ENCODE measurements around the gene BSDC1.
"Not testable (repeated sequence)": the region's sequence is repeated elsewhere in the genome, so short reads cannot be mapped to it uniquely, and the experiment has no call there.

BSDC1 gene

DNA sequence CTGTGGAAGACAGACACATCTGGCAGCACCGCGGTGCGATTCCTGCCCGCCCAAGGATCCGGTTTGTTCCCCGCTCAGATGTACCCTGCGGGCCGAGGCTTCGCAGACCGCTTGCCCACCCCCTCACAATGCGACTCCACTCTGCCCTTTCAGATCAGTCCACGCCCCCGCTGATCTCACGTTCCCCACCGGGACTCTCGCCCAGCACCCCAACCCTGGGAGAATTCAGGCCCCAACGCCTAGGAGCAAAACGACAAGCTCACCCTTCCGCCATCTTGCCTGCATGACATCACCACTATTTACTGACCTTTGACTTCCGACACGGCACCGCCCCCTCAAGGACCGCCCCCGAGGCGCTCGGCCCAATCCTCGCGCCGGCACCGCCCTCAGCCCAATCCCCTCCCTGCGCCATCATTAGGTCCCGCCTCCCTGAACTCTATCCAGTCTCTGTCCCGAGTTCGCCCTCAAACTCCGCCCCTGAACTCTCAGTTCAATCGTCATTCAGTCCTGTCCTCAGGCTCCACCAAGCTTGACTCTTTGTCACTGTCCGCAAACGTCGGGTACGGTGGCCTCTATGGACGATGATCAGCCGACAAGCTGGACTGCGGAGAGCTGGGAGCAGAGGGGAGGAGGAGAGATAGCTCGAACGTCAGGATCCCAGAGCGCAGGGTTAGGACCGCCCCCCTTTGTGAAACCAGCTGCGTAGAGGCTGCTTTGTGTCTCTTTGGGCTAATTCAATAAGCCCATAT is at the start of gene BSDC1:
BSDC1 (minus strand) TSS at position 301 of the 749 bp plus-strand sequence; CDS start at position 274, 27 bp downstream.
- DNase-seq (ENCODE audit: low read depth in 2 of 2), result peak; percentile 97 to 98

DNA sequence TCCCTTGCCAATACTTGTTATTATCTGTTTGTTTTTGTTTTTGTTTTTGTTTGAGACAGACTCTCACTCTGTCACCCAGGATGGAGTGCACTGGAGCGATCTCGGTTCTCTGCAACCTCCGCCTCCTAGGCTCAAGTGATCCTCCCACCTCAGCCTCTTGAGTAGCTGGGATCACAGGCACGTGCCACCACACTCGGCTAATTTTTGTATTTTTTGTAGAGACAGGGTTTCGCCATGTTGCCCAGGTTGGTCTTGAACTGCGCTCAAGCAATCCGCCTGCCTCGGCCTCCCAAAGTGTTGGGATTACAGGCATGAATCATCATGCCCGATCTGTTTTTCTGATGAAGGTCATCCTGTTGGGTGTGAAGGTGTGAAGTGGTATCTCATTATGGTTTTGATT is 47.2 kb upstream of the BSDC1 start:
- not testable (repeated sequence) for DNase-seq (ENCODE audit: low read depth in 2 of 2)

GRCh38 chr1:32438777-32439176 is 44.5 kb upstream of the BSDC1 start:
- DNase-seq (ENCODE audit: low read depth in 2 of 2), result not testable (repeated sequence)

DNA sequence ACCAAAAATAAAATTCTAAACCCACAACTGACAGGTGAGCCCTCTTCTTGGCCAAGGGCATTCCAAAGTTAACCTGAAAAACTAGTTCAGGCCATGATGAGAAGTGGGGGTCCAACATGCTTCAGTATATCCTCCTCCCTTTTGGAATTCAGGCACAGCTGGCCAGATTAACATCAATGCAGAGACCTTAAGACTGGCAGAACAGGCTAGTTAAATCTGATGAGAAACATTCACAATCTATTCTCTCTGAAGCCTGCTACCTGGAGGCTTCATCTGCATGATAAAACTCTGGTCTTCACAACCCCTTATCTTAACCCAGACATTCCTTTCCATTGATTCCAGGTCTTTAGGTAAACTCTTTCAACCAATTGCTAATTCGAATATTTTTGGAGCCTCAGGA is 43.9 kb upstream of the BSDC1 start:
- DNase-seq (ENCODE audit: low read depth in 2 of 2), result no peak

DNA sequence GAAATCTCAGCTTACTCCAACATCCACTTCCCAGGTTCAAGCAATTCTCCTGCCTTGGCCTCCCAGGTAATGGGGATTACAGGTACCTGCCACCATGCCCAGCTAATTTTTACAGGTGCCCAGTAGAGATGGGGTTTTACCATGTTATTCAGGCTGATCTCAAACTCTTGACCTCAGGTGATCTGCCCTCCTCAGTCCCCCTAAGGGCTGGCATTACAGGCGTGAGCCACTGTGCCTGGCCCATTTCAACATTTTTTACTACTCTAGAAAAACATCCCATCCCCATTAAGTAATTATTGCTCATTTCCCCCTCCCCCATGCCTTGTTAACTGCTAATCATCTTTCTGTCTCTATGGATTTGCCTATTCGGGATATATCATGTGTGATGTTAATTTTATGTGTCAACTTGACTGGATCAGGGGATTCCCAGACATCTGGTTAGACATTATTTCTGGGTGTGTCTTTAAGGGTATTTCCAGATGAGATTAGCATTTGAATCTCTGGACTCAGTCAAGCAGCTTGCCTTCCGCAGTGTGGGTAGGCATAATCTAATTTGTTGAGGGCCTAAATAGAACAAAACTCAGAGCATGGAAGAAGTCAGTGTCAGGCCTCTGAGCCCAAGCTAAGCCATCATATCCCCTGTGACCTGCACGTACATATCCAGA is 37.6 kb upstream of the BSDC1 start:
- no peak for DNase-seq (ENCODE audit: low read depth in 2 of 2)

GRCh38 chr1:32427264-32427963 is 33.2 kb upstream of the BSDC1 start:
- no peak for DNase-seq (ENCODE audit: low read depth in 2 of 2)

GRCh38 chr1:32426489-32427255 is 32.4 kb upstream of the BSDC1 start:
- no peak for DNase-seq (ENCODE audit: low read depth in 2 of 2)

GRCh38 chr1:32421775-32422174 is 27.5 kb upstream of the BSDC1 start:
- no peak for DNase-seq (ENCODE audit: low read depth in 2 of 2)

DNA sequence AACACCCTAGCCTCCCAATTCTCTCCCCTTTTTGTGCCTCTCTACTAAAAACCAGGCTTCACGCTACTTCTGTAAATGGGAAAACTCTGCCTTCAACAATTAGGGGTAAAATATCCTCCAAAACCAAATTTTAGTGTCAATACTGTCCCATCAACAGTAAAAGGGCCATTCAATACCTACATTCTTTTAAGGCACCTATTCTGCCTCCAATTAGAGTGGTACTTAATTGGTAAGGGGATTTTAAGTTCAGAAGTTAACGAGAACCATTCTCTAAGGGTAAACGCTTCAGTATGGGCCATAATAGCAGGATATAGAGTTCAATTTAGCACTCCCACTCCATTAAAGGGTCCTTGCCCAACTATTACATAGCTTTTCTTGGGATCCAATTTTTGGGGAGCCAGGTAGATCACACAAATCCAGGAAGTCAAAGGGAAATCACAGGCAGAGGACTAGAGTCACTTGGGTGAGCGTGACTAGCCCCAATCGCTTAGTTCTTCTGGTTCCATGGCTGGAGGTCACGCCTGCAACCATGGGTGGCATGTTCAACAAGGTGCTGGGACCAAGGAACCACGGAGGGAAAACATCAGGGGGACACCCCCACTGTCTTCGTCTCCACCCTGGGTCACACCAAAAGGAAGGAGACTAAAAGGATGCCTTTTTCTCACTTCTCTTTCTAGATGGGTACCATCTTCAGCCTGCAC is 20.1 kb upstream of the BSDC1 start:
- DNase-seq (ENCODE audit: low read depth in 2 of 2), result no peak

DNA sequence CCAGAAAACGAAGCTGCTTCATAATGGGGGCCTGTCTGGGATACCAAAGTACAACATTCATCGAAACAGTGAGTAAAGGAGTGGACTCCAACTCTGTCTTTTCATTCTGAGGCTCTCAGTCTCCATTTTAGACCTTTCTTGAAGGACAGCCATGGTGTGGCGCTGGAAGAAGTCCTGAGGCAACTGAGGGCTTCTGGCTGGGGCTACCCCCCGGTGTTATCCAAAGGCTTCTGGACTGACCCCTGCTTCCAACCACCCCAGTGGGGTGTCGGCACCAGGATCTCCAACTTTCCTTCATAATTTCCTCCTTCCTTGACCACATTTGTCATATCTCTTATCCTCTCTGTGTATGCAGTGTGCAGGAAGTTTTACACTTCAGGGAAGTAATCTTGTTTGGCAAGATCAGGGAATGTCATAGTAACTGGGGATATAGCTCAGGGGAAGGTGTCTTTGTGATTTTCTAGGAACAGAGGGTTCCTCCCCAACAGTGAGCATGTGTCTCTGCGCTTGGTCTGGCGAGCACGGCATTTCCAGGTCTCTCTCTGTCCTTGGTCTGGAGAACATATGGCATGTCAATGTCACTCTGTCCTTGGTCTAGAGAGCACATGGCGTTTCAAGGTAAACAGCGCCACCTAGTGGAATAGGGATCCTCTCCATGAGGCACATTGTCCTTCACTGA is 19.4 kb upstream of the BSDC1 start:
- DNase-seq (ENCODE audit: low read depth in 2 of 2), result peak; percentile 36 to 40

- no peak for DNase-seq (ENCODE audit: low read depth in 2 of 2)
Observed at GRCh38 chr1:32411261-32411660, 17.0 kb upstream of the BSDC1 start.

DNA sequence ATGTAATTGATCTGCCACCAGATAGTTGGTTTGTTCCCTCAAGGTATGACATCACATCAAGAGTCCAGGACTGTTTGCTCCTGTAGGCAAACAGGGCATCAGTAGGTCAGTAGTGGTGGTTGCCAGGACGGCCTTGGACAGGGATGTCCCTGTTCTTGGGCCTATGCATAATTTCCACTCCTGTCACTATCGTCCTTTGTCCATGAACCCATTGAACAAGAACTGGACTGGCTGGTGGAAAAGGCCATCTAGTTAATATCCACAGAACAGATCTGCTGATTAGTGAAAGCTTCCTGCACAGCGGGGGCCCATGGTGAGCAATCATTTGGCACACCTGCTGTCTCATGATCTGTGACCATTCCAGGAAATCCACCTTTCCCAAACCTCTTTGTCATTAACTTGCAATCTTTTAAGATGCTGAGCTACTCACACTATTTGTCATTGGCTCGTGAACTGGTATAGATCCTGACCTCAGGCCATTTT is 12.4 kb upstream of the BSDC1 start:
- no peak for DNase-seq (ENCODE audit: low read depth in 2 of 2)

GRCh38 chr1:32405672-32406467 is 11.6 kb upstream of the BSDC1 start:
- DNase-seq (ENCODE audit: low read depth in 2 of 2), result no peak

DNA sequence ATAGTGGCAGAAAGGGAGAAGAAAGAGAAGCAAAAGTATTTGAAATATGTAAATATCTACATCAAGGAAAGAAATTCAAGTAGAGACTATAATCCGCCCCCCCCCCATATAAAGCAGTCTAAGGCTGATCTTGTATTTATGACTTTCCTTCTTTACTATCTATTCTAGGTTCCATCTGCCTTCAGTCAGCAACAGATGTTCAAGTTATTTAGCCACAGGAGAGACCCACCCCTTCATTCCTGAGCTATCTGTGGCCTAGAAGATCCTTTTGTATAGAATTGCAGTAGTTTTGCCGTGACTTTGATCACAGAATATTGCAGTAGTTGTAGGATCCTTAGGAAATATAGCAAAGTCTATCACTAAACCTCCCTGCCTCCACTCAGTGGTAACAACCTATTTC is 10.7 kb upstream of the BSDC1 start:
- DNase-seq (ENCODE audit: low read depth in 2 of 2), result no peak

- peak; percentile 37 to 47 for DNase-seq (ENCODE audit: low read depth in 2 of 2)
Observed at GRCh38 chr1:32400876-32401631, 6.8 kb upstream of the BSDC1 start.

GRCh38 chr1:32399843-32400242 is 5.6 kb upstream of the BSDC1 start:
- DNase-seq (ENCODE audit: low read depth in 2 of 2), result no peak

GRCh38 chr1:32398401-32398800 is 4.2 kb upstream of the BSDC1 start:
- no peak for DNase-seq (ENCODE audit: low read depth in 2 of 2)

- DNase-seq (ENCODE audit: low read depth in 2 of 2), result not testable (repeated sequence)
Observed at GRCh38 chr1:32396524-32396923, 2.3 kb upstream of the BSDC1 start.

- DNase-seq (ENCODE audit: low read depth in 2 of 2), result no peak
Observed at GRCh38 chr1:32394890-32395432, 720 bp upstream of the BSDC1 start.

Data from stimulated activated CD8-positive, alpha-beta memory T cell treated with anti-CD3 and anti-CD28 coated beads, Interleukin-2, amount 100 ng/mL, for 48 hours (primary cell).